Measurements from ENCODE around the gene ASCC1.
"Not testable (repeated sequence)": the region's sequence is repeated elsewhere in the genome, so short reads cannot be mapped to it uniquely, and the experiment has no call there.

ASCC1 gene

DNA sequence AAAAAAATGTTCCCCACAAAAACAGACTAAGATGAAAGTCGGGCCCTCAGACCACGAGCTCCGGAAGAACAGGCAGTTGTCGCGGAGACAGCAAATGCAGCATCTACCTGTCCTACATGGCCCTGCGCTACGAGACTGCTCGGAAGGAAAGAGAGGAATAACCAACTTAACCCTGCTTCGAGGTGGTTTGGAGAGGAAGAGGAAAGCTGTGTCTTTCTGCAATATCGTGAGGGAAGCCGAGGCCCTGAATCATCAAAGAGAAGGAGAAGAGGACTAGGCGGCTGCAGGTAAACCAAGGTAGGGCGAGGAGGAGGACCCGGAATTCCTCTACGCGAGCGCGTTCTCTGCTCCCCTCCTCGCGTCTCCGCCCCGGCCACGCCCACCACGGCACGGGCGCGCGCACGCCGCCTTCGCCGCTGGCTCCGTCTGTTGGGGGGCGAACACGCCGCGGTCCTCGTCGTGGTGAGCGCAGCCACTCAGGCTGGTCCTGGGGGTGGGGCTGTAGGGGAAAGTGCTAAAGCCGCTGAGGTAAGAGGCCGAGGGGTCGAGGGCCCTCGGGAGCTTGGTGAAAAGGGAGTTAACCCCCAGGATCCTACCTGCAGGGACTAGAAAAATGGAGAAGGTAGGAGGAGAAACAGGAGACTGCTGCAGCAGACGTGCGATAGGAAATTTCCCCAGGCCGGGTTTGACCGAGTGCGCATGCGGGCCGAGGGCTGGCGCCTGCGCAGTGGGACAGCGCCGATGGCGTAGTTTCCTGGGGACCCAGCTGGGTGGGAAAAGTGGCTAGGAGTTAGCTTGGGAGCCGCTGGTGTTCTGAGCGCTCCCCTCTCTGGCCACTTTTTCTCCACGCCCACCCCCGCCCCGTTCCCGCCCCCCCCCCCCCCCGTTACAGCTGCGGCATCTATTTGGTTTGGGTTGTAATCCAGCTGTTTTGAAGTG, at the start of gene ASCC1, which contains the start of gene ANAPC16:
ASCC1 (minus strand) TSS at position 666 of the 939 bp plus-strand sequence. CDS start 2,978 bp downstream, outside the sequence.
ANAPC16 (plus strand) TSS at position 402 of the 939 bp plus-strand sequence. CDS start 7,903 bp downstream, outside the sequence.
- DNase-seq = peak; percentile 95

DNA sequence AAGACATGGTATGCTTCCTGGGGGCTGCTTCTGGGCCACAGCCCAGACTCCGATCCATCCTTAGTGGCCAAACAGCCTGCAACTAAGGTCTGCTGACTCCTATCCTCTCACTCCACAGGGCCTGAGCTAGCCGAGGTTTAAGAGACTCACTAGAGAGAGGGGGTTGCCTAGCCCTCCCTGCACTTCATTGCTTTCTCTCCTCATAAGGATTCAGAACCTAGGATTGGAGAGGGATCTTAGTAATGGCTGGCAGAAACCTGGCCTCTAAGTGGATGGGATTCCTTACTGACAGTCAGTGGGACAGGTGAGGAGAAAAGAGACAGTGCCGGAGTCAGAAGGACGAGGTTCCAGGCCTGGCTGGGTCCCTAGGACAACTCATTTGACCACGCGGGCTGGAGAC, 49.4 kb upstream of the ASCC1 start:
- DNase-seq = no peak

DNA sequence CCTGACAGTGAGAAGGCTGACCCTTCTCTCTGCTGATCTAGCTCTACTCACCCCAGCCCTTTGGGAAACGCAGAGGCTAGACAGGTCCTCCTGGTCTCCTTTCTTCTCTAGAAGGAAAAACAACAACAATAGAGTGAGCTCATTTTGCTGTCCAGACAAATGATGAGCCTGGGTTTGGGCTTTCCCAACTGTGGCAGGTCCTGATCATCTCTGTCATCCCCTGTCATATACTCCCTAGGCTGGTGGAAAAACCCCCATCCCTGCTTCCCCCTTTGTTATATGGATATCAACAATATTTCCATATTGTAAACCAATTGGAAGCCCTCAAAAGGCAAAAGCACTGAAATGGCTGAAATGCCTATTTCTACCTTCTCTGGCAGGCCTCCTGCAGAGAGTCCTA, 48.5 kb upstream of the ASCC1 start:
- no peak for DNase-seq

DNA sequence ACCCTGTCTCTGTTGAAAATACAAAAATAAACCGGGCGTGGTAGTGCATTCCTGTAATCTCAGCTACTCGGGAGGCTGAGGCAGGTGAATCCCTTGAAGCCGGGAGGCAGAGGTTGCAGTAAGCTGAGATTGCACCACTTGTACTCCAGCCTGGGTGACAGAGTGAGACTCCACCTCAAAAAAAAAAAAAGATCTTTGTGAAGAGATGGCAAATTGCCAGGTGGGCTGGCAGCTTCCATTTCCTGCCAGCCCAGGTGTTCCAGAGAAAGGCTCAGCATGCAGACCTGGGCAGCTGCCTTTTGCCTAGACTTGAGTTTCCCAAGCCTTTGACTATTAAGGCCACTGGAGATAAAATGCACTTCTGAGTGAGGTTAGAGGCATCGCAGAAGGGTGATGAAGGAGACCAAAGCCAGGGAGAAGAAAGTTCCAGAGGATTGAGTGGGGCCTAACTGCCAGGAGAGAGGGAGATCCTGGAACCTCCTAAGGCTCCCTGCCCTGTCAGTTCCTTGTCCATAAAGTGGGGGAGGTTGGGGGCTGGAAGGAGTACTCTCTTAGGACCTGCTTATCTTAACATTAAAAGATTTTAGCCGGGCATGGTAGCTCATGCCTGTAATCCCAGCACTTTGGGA, 47.7 kb upstream of the ASCC1 start:
- DNase-seq = no peak

DNA sequence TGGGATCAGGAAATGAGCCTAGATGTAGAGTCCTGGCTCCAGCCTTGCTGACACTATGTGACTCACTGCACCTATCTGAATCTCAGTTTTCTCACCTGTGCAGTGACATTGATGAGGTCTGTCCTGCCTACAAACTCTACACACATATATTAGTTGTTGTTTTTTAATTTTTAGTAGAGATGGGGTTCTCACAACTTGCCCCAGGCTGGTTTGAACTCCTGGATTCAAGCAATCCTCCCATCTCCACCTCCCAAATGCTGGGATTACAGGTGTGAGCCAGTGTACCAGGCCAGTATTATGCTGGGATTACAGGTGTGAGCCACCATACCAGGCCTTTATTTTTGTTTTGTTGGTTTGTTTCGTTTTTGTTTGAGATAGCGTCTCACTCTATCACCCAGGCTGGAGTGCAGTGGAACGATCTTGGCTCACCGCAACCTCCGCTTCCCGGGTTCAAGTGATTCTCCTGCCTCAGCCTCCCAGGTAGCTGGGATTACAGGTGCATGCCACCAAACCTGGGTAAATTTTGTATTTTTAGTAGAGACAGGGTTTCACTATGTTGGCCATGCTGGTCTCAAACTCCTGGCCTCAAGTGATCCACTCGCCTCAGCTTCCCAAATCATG, 45.8 kb upstream of the ASCC1 start:
- DNase-seq = peak; percentile 43

DNA sequence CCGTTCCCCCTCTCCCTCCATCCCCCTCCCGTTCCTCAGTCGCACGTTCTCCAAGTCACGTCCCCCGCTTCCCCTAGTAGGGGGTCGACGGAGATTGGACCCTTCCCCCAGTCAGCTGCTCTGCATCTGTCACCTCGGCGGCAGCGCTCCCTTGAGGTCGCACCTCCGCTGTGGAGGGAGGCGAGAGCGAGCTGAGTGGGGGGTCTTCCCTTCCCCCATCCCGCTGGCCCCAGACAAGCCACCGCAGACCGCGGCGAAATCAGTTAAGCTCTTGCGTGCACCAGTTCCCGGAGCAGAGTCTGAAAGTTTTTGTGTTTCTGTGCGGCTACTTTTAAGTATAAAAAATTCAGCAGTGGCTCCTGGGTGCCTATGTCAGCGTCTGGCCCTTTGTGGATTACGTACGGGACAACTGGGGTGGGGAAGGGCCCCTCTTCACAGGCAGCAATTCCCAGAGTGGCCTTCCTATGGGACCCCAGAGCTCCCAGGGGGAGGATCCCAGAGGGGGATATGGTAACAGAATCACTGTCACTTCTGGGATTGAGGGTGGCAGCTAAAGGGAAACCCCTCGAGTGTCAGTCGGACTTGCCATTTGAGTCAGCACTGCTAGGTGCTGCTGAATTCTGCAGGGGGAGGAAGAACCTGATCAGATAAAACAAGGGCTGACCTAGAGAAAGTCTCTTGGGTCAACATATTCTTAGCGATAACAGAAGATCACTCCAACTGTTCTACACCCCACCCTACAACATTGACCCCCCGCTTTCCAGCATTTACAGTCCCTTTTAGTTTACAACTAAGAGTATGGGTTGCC, 45.1 kb upstream of the ASCC1 start:
- peak; percentile 76 for DNase-seq

DNA sequence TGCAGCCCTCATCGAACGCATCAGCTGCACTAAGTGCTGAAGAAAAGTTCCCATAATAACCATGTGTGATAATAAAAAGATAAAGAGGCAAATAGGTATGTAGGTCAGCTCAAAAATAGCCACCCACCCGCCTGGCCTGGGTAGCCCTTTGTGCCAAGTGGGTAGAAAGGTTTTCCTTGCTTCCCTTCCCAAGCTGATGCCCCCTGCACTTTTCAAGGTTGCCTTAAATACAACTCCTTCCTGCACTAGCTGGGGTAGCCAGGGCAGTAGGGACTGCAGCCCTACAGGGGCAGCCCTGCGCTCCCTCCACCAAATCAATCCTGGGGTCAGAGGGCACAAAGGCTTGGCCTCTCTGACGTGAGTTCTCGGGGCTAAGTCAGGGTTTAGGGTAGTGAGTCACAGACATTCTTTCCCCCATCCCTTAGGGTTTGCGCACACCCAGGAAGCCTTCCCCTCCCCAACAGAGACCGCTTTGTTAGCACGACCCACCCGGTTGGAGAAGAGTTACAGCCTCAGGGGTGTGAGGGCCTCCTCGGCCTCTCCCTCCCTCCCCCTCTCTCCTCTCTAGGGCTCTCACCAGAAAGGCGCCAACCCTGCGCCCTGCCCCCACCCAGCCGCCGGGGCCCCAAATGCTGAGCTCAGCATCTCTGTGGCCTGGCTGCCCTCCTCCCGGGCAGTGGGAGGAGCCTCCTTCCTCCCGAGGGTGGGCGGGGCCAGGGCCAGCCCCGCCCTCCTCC, 44.3 kb upstream of the ASCC1 start:
- DNase-seq = peak; percentile 94

DNA sequence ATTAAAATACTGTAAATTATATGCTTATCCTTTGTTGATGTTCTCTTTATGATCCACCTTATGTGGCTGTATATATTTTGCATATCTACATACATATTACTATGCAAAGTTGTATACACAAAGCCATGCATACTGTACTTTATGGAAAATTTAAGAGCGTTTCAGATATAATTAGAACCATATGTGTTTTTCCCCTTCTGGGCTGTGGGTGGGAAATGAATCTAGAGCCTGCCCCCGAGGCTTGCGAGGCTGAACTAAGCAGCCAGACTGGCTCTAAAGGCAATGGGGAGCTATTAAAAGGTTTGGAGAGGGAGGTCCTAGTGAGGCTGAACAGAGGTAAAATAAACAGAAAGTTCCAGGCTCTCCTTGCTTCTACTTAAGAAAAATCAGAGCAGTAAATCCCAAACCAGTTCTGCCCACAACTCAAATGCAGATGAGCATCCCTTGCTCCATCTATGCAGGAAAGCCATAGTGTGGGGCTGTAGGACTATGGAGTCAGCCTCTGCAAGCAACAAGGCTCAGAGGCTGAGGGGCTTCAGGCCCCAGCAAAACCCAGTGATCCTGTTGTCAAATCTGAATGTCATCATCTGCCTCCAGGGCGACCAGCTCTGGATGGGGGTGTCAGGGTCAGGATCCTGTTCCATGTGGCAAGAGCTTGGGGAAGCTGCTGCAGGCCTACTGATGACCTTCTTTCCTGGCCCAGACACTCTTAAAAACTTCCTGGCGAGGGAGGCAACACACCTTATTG, 43.6 kb upstream of the ASCC1 start:
- no peak for DNase-seq

DNA sequence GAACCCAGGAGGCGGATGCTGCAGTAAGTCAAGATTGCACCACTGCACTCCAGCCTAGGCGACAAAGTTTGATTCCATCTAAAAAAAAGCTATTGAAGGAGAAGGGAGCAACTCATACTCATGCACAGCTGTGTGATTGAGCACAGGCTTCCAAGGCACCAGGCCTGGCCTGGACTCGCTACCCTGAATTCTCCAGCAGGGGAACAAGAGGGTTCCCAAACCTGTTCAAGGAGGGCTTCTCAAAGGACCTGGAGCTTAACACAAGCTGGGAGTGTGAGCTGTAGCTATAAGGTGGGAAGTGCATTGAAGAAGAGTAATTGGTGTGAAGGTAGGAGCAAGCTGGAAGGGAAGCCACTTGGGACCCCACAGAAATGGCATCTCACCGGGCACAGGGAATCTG, 42.5 kb upstream of the ASCC1 start:
- DNase-seq = no peak

- no peak for DNase-seq
These were observed 41.2 kb upstream of the ASCC1 start for GRCh38 chr10:72257051-72257892.

- DNase-seq = no peak
These were observed 40.1 kb upstream of the ASCC1 start for GRCh38 chr10:72255977-72256729.

DNA sequence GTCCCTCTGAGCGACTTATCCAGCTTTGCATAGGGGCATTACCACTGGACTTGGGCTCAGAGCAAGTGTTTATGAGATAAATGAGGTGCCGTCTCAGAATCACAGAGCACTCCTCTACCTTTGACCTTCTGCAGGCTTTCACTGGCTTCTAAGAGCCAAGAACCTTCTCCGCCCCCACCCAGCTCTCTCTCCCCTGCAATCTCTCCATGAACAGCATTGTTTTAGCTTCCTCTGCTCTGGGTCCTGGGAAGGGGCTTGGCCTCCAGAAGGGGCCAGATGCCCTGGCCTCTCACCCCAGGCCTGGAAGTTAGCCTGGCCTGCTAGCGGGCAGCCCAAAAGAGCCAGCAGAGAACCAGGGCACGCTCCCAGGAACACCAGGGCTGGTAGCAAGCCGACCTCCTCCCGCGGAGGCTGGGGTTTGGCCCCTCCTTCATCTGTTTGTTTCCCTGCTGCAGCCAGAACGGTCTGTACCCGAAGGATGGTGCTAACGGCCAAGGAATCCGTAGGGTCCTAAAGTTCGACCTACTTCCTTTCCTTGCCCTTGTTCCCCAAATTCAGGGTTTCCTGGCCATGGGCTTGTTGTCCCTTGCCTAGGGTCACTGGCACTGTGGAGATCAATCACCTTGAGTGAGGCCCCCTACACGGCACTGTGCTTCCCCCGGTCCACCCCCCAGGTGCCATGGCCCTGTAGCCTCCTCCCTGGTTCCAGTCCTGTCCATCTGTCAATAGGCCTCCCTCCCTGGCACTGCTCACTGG, 38.9 kb upstream of the ASCC1 start:
- DNase-seq = peak; percentile 59

- no peak for DNase-seq
These were observed 37.5 kb upstream of the ASCC1 start for GRCh38 chr10:72253578-72253977.

DNA sequence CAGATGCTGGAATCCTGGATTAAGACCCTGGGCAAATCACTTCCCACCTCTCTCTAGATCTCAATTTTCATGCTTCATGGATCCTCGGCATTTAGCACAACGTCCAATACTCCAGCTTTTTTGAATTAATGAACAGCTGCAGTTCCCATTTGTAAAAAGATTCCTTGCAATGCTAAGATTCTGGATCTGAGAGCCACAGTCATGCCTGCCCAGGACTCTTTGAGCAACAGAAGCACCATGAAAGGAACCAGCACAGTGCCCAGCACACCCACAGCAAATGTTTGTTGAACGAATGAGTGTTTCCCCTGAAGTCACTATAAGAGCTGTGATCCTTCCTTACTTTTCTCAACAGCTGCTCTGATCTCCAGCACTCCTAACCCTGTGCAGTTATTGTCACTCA, 36.9 kb upstream of the ASCC1 start:
- DNase-seq = no peak

GRCh38 chr10:72251635-72252034, 35.6 kb upstream of the ASCC1 start:
- no peak for DNase-seq

GRCh38 chr10:72250666-72251065, 34.6 kb upstream of the ASCC1 start:
- DNase-seq = no peak

- DNase-seq = not testable (repeated sequence)
These were observed 33.2 kb upstream of the ASCC1 start for GRCh38 chr10:72249176-72249862.
